Fibroblast of lung (primary cell): ENCODE results near the gene HSPA5.

Experiments used
- CTCF ChIP-seq, 2 donors: IDR thresholded peaks in 1 of 2; conservative IDR thresholded peaks in 1 of 2; 1 replicate in 1 of 2; 2 replicates in 1 of 2; pipeline ENCODE4 v1.5.1; 2011 to 2012; ENCODE audit warnings: low read length in 2 of 2, control low read depth in 1 of 2, inconsistent platforms in 1 of 2, low read depth in 1 of 2, mild to moderate bottlenecking in 1 of 2
- EZH2 ChIP-seq: IDR thresholded peaks from 2 replicates; pipeline ENCODE4 v1.5.1; 2012; ENCODE audit warnings: low read length, control low read depth, mild to moderate bottlenecking; ENCODE audit errors: missing control alignments

DNA sequence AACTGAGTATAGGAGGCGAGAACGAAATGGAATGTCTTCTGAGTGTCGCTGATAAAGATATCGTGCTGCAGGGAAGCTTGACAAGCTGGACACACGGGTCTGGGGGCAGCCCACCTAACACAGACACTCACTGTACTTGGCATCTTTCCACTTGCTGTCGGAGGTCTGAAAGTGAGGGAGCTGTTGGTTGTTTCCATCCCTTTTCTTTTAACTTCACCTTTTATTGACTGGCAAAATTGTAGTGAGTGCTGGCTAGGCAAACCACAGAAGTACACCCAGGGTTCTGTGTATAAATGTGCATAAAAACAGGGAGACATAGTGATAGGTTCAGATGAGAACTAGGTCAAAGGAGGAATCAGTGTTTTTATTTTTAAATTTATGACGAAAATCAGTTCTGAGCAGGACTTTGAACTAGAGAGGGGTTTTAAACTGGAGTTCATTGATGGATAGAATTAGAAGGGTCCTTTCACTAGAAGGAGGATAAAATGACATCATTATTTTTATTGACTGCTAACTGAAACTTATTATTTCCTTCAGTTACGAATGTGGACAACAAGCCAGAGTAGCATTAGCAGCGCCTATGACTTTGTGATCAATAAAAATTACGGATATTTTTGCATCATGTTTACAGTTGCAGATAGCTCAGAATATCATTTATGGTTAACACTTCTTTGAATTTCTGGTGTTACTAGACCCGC is 21.3 kb upstream of the HSPA5 start:
- no peak for TF ChIP-seq EZH2
- no peak for TF ChIP-seq CTCF (conservative IDR thresholded peaks at IDR 0.05 in 1 of 2, IDR thresholded peaks at IDR 0.05 in 1 of 2; ENCODE audit: low read depth in 1 of 2, low read length in 2 of 2)
